Measurements from ENCODE around the gene SSH2.
A peak's percentile ranks its signal among the peaks of the same experiment; 100 is the strongest.
"Not testable (repeated sequence)": the region's sequence is repeated elsewhere in the genome, so short reads cannot be mapped to it uniquely, and the experiment has no call there.

SSH2 gene

GRCh38 chr17:29954405-29954804 lies 24.4 kb upstream of the SSH2 start:
- Histone ChIP-seq H3K36me3 (ENCODE audit: insufficient read depth, low read length) (no peaks in the 10 kb centered on the region), H3K4me3 (ENCODE audit: low read depth, low read length) (no peak overlapping the region), H2AFZ (ENCODE audit: low read length, unreplicated experiment) (no peak overlapping the region), H3K4me1 (ENCODE audit: control insufficient read depth, insufficient read depth, low read length, unreplicated experiment) (peaks cover 2% of the 10 kb centered on the region), H3K27ac (ENCODE audit: low read depth, low read length) (no peak overlapping the region), H3K27me3 (ENCODE audit: insufficient read depth, low read length) (no peaks in the 10 kb centered on the region), H3K79me2 (ENCODE audit: control insufficient read depth, insufficient read depth, low read length, unreplicated experiment) (no peaks in the 10 kb centered on the region)

- H3K79me2 ChIP-seq (ENCODE audit: control insufficient read depth, insufficient read depth, low read length, unreplicated experiment) = no peaks in the 10 kb centered on the region
Observed at GRCh38 chr17:29949696-29950095, 19.7 kb upstream of the SSH2 start.

GRCh38 chr17:29948448-29949215 lies 18.6 kb upstream of the SSH2 start:
- no peaks in the 10 kb centered on the region for H3K36me3 ChIP-seq (ENCODE audit: insufficient read depth, low read length)
- H3K4me3 ChIP-seq (ENCODE audit: low read depth, low read length) = no peak overlapping the region
- no peak overlapping the region for H3K27ac ChIP-seq (ENCODE audit: low read depth, low read length)
- H3K4me1 ChIP-seq (ENCODE audit: control insufficient read depth, insufficient read depth, low read length, unreplicated experiment) = no peaks in the 10 kb centered on the region
- no peaks in the 10 kb centered on the region for H3K27me3 ChIP-seq (ENCODE audit: insufficient read depth, low read length)
- H3K79me2 ChIP-seq (ENCODE audit: control insufficient read depth, insufficient read depth, low read length, unreplicated experiment) = no peaks in the 10 kb centered on the region
- H2AFZ ChIP-seq (ENCODE audit: low read length, unreplicated experiment) = no peak overlapping the region

More at GRCh38 chr17:29949696-29950095, 19.7 kb upstream of the SSH2 start:
- H2AFZ ChIP-seq (ENCODE audit: low read length, unreplicated experiment) = no peak overlapping the region
- H3K4me1 ChIP-seq (ENCODE audit: control insufficient read depth, insufficient read depth, low read length, unreplicated experiment) = no peaks in the 10 kb centered on the region
- no peak overlapping the region for H3K27ac ChIP-seq (ENCODE audit: low read depth, low read length)
- no peaks in the 10 kb centered on the region for H3K27me3 ChIP-seq (ENCODE audit: insufficient read depth, low read length)
- no peak overlapping the region for H3K4me3 ChIP-seq (ENCODE audit: low read depth, low read length)
- no peaks in the 10 kb centered on the region for H3K36me3 ChIP-seq (ENCODE audit: insufficient read depth, low read length)

- no peak overlapping the region for H2AFZ ChIP-seq (ENCODE audit: low read length, unreplicated experiment)
- no peak overlapping the region for H3K4me3 ChIP-seq (ENCODE audit: low read depth, low read length)
- H3K36me3 ChIP-seq (ENCODE audit: insufficient read depth, low read length) = no peaks in the 10 kb centered on the region
- no peaks in the 10 kb centered on the region for H3K79me2 ChIP-seq (ENCODE audit: control insufficient read depth, insufficient read depth, low read length, unreplicated experiment)
- no peaks in the 10 kb centered on the region for H3K27me3 ChIP-seq (ENCODE audit: insufficient read depth, low read length)
- no peak overlapping the region for H3K27ac ChIP-seq (ENCODE audit: low read depth, low read length)
- H3K4me1 ChIP-seq (ENCODE audit: control insufficient read depth, insufficient read depth, low read length, unreplicated experiment) = no peaks in the 10 kb centered on the region
Observed at GRCh38 chr17:29945281-29945680, 15.3 kb upstream of the SSH2 start.

- H3K79me2 ChIP-seq (ENCODE audit: control insufficient read depth, insufficient read depth, low read length, unreplicated experiment) = no peaks in the 10 kb centered on the region
- H3K4me1 ChIP-seq (ENCODE audit: control insufficient read depth, insufficient read depth, low read length, unreplicated experiment) = no peaks in the 10 kb centered on the region
- no peaks in the 10 kb centered on the region for H3K27me3 ChIP-seq (ENCODE audit: insufficient read depth, low read length)
- H2AFZ ChIP-seq (ENCODE audit: low read length, unreplicated experiment) = no peak within 1 kb of the TSS
- H3K27ac ChIP-seq (ENCODE audit: low read depth, low read length) = no peak within 1 kb of the TSS
- H3K4me3 ChIP-seq (ENCODE audit: low read depth, low read length) = no peak within 1 kb of the TSS
- no peaks in the 10 kb centered on the region for H3K36me3 ChIP-seq (ENCODE audit: insufficient read depth, low read length)
Observed at GRCh38 chr17:29941334-29941733, 11.3 kb upstream of the SSH2 start, which contains the start of gene EFCAB5. EFCAB5 (plus strand) TSS chr17:29941634; CDS start chr17:29941797, 163 bp downstream.

- Histone ChIP-seq H3K27me3 (ENCODE audit: insufficient read depth, low read length) (no peaks in the 10 kb centered on the region), H3K79me2 (ENCODE audit: control insufficient read depth, insufficient read depth, low read length, unreplicated experiment) (no peaks in the 10 kb centered on the region), H3K4me3 (ENCODE audit: low read depth, low read length) (no peak overlapping the region), H2AFZ (ENCODE audit: low read length, unreplicated experiment) (no peak overlapping the region), H3K27ac (ENCODE audit: low read depth, low read length) (no peak overlapping the region), H3K4me1 (ENCODE audit: control insufficient read depth, insufficient read depth, low read length, unreplicated experiment) (peaks cover 1% of the 10 kb centered on the region), H3K36me3 (ENCODE audit: insufficient read depth, low read length) (no peaks in the 10 kb centered on the region)
Observed at GRCh38 chr17:29936724-29937123, 6.7 kb upstream of the SSH2 start.

GRCh38 chr17:29935909-29936308 lies 5.9 kb upstream of the SSH2 start:
- H3K4me1 ChIP-seq (ENCODE audit: control insufficient read depth, insufficient read depth, low read length, unreplicated experiment) = not testable (repeated sequence)

GRCh38 chr17:29933379-29933778 lies 3.4 kb upstream of the SSH2 start:
- Histone ChIP-seq H3K4me1 (ENCODE audit: control insufficient read depth, insufficient read depth, low read length, unreplicated experiment) (peaks cover 6% of the 10 kb centered on the region), H2AFZ (ENCODE audit: low read length, unreplicated experiment) (no peak overlapping the region), H3K36me3 (ENCODE audit: insufficient read depth, low read length) (no peaks in the 10 kb centered on the region), H3K4me3 (ENCODE audit: low read depth, low read length) (no peak overlapping the region), H3K27me3 (ENCODE audit: insufficient read depth, low read length) (no peaks in the 10 kb centered on the region), H3K27ac (ENCODE audit: low read depth, low read length) (no peak overlapping the region), H3K79me2 (ENCODE audit: control insufficient read depth, insufficient read depth, low read length, unreplicated experiment) (peaks cover 11% of the 10 kb centered on the region)

More at GRCh38 chr17:29935909-29936308, 5.9 kb upstream of the SSH2 start:
- not testable (repeated sequence) for H3K36me3 ChIP-seq (ENCODE audit: insufficient read depth, low read length); H3K27me3 ChIP-seq (ENCODE audit: insufficient read depth, low read length); H2AFZ ChIP-seq (ENCODE audit: low read length, unreplicated experiment); H3K79me2 ChIP-seq (ENCODE audit: control insufficient read depth, insufficient read depth, low read length, unreplicated experiment); H3K4me3 ChIP-seq (ENCODE audit: low read depth, low read length); H3K27ac ChIP-seq (ENCODE audit: low read depth, low read length)

- peaks cover 23% of the 10 kb centered on the region for H3K4me1 ChIP-seq (ENCODE audit: control insufficient read depth, insufficient read depth, low read length, unreplicated experiment)
- H3K4me3 ChIP-seq (ENCODE audit: low read depth, low read length) = peak overlapping the region; percentile 91
- H3K27ac ChIP-seq (ENCODE audit: low read depth, low read length) = no peak overlapping the region
- H3K36me3 ChIP-seq (ENCODE audit: insufficient read depth, low read length) = no peaks in the 10 kb centered on the region
- H3K79me2 ChIP-seq (ENCODE audit: control insufficient read depth, insufficient read depth, low read length, unreplicated experiment) = peaks cover 31% of the 10 kb centered on the region
- no peaks in the 10 kb centered on the region for H3K27me3 ChIP-seq (ENCODE audit: insufficient read depth, low read length)
- H2AFZ ChIP-seq (ENCODE audit: low read length, unreplicated experiment) = peak overlapping the region; percentile 63
Observed at GRCh38 chr17:29931231-29931932, 1.4 kb upstream of the SSH2 start.

- Histone ChIP-seq H3K79me2 (ENCODE audit: control insufficient read depth, insufficient read depth, low read length, unreplicated experiment) (peaks cover 37% of the 10 kb centered on the region), H3K4me1 (ENCODE audit: control insufficient read depth, insufficient read depth, low read length, unreplicated experiment) (peaks cover 23% of the 10 kb centered on the region), H2AFZ (ENCODE audit: low read length, unreplicated experiment) (peak overlapping the region; percentile 77), H3K27ac (ENCODE audit: low read depth, low read length) (peak overlapping the region; percentile 21), H3K4me3 (ENCODE audit: low read depth, low read length) (peak overlapping the region; percentile 91), H3K36me3 (ENCODE audit: insufficient read depth, low read length) (no peaks in the 10 kb centered on the region), H3K27me3 (ENCODE audit: insufficient read depth, low read length) (no peaks in the 10 kb centered on the region)
Observed at GRCh38 chr17:29930409-29931010, 482 bp upstream of the SSH2 start.

All from ACC112 (cell line).